DMS53 (cell line): Measurements from ENCODE around the gene SRPX2.

Experiments
- DNase-seq: peaks from one replicate; lab custom pipeline; 2025; lab: John Stamatoyannopoulos, UW

SRPX2 gene

DNA sequence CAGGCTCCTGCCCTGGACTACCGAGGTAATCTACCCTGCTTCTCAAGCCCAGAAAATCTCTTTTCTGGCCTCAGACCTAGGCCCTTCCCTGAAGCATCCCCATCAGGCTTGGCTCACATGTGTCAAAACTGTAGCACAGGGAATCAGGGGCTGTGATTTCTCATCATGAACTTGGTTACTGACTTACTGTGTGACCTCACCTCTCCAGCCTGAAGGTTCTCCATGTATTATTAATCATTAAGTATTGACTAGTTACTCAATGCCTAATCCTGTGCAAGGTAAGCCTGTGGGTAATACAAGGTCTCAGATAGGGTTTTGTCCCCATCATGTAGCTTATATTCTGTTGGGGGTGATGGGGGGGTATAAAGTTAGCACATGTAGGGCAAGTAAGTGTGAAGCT lies 6.8 kb downstream of the SRPX2 start:
- no peak for DNase-seq

DNA sequence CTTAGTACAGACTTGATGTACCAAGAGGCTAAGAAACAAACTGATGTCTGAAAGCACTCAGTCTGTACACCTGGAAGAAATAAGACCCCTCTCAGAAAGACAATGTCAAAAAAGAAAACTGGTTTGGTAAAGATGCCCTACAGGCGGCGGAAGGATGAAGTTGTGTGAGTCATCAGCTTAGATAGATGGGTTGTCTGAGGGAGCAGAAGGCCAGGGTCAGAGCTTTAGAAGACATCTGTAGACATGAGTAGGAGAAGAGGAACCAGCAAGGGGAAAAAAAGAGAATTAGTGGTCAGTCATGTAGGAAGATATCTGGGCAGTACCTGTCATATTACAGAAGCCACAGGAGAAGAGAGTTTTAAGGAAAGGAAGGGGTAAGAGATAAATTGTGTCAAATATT lies 8.3 kb downstream of the SRPX2 start:
- DNase-seq: no peak

DNA sequence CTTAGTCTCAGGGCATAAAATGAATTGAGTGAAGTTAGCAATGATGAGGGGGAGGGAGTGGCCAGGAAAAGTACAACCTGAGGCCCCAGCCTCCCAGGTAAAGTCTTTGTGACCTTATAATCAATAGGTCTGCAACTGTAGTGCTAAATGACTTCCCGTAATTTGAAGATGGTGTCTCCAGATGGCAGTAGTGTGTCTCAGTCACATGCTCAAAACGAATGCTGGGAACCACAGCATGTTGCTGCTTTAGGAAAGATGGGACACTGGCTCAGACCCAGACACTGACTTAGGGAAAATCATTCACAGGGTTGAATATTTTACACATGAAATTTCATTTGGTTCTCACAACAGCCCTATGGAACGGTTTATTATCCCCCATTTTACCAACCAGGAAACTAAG lies 10.3 kb downstream of the SRPX2 start:
- peak; percentile 65 for DNase-seq

DNA sequence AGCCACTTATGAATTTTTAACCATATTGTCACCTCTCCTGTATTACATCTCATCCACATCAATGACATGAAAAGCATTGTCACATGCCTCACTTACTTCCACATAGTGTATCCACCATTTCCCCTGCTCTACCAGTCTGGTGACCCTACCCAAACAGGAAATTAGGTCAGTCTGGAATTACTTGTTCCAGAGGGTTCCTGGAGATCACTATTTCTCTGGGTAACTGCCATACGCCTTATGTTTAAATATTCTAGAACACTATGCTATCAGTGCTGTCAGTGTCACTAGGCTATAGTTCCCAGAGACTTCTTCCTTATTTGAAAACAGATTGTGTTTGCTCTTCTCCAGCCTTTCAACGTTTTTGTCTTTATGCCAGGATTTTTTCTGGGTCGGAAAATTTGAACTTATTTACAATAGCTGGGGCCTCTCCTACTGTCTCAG lies 15.0 kb downstream of the SRPX2 start:
- DNase-seq: peak; percentile 47

DNA sequence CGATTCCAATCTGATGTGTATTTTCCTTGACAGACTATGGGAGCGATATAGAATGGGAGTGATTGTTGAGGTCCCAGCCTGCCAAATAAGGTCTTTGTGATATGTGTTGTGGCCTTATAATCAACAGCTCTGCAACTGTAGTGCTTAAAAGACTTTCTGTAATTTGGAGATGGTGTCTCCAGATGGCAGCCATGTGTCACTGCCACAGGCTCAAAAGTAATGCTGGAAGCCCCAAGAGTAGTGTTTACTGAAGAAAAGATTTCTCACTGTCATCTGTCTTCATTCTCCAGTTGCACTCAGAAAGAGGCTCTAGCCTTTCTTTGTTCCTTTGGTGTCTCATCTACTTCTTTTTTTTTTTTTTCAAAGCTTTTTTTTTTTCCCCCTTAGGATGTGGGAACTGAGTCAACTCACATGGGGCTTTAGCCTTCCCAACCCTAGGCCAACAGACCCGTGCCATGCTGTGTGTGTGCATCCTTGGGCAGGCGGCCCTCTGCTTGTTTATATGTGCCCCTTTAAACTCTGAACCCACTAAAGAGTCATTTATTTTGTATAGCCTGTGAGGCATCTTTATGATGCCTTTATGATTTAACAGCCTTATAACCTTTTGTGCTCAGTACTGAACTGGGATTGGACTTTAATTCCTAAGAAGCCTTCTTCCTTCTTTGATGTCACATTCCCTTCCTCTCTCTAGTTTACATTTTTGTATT lies 15.6 kb downstream of the SRPX2 start:
- peak; percentile 32 for DNase-seq

DNA sequence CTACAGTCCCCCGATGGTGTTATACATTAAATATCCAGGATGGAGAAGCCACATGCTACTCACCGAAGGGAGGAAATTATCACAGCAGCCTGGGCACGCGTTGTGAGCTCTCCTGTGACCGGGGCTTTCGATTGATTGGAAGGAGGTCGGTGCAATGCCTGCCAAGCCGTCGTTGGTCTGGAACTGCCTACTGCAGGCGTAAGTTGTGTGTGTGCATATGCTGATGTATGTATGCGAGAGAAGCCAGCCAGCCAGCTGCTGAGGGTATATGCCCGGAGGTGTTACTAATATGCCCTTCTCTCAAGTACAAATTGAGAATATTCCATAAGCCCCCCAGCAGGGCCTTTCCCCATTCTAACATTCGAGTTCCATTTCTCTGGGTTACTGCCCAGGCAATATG lies 18.2 kb downstream of the SRPX2 start:
- no peak for DNase-seq

DNA sequence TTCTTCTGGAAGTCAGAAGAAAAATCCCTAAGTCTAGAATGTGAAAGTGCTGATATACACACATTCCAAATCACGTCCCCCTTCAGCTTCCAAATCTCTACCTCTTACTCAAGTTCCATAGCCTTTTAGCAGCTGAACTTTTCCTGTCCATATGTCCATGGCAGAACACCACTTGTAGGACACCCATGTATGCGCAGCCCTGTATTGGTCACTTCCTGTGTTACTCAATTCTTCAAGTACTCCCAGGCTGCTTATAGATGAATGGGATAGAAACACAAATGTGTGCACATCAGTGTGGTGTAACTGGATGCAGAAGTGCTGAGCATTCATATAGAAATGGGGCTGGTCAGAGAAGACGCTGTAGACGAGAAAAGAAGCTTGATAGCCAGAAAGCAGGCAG lies 18.8 kb downstream of the SRPX2 start:
- DNase-seq: peak; percentile 59

DNA sequence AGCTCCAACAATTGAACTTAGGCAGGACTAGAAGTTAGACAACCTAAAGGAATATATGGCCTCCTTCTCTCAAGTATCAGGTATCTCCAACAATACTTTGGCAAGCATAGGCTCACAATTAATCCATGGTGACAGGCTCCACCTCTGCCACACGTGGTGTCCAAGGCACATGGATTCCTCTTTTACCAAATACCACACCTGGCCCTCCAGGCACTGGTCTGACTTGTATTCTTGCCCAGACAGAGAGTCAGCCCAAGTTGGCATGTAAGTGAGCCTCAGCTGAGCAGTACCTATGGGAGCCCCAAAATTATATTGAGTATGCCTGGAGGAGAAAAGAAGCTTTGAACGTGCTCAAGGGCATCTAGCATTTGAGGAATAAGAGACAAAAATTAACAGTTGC lies 19.6 kb downstream of the SRPX2 start:
- DNase-seq: peak; percentile 50

DNA sequence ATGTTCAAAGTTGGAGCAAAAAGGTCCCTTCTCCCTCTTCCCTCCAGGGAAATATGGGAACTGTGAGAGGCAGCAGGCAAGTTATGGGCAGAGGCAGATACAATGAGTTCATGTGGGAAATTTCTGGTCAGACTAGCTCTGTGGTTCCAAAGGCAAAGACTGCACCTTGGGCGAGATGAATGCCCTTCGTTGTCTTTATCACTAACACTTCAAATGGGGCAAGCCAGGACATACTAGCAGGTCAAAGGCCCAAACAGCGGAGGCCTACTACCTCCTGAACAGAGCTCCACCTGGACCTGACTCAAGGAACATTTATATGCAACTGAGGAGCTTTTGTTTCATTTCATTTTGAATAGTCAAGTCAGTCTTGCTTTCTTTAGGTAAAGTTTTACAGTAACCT lies 29.0 kb downstream of the SRPX2 start:
- DNase-seq: no peak

DNA sequence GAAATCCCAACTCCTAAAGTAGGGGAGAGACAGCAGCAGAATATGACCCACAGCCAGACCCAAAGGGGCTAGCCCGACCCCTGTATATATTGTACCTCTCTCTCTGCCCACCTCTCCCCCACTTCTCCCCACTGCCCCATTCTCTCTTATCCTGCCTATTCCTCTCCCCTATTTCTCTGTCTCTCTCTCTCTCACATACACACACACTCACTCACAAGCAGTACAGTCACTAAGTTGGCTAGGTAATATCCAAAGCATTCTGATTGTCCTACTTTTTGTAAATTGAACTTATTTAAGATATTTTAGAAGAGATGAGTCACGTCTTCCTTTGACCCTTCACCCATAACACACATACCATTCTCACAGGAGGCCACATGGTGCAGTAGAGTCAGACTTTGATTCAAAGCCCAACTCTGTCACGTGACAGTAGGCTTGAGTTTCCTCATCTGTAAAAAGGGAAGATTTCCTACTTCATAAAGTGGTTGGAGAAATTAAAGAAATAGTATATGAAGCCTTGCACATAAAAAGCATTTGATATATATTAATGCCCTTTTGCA lies 29.5 kb downstream of the SRPX2 start:
- DNase-seq: no peak

DNA sequence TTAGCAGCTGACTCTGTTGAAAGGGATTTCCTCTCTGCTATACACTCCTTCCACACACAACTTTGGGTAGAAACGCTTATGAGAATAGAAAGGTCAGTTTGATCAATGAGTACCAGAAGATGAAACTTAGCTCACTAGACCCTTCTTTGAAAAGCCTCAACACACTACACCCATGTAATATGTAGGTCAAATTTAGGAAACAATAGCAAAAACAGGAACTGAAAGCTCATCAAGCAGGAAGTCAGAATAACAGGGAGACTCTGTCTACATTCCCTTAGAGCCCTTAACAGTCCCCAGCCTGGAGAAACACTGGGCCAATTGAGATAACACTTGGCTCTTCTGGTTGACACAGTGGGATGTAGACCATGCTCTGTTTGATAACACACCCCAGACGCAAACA lies 30.7 kb downstream of the SRPX2 start:
- no peak for DNase-seq

DNA sequence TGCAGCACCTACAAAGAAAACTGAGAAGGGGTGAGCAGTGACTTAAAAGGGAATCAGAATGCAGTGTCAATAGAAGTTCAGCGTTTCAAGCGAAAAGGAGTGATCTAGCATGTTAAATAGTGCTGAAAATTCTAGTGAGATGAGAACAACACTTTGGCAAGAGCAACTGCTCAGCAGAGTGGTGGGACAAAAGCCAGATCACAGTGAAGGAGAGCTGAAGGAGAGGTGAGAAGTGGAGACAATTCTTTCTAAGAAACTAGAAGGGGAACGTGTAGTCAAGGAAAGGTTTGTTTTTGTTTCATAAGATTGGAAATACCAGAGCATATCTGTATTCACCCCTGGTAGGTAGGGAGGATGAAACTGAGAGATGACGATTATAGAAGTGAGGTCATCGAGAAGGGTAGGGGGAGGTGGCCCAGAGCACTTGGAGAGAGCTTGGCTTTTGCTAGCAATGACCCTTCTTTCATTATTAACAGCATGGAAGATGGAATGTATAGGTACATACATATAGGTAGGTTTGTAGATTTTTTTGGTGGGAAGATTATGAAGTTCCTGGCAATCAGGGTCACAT lies 33.7 kb downstream of the SRPX2 start:
- no peak for DNase-seq

DNA sequence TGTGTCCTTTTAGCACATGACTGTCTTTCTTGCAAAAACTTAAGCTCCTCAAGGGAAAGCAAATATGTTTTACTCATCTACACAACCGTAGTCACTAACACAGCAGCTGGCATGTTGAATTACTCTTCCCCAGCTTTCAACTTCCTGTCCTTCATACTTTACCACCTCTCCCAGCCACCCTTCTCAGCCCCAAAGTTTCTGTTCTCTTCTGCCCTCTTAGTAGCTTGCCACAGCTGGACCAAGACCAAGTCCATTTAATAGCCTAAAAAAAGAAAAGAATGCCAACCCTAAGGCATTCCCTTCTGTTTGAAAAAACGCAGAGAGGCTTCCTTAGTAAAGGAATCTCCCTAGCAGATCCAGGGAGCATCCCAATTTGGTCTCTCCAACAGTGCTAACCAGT lies 36.8 kb downstream of the SRPX2 start:
- no peak for DNase-seq

DNA sequence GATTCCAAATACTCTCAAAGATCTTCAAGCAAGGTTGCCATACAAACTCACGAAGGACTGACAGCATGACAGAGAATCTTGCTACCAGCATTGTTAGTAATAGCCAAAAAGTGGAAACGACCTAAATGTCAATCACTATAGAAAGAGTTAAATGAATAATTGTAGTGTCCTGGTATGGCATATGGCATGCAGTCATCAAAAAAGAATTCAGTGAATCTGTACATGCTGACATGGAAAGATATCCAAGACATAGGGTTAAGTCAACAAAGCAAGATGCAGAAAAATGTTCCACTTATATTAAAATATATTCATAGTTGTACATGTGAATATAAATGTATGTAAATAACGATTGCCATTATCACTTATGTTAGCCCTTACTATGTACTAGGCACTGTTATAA lies 37.6 kb downstream of the SRPX2 start:
- no peak for DNase-seq

DNA sequence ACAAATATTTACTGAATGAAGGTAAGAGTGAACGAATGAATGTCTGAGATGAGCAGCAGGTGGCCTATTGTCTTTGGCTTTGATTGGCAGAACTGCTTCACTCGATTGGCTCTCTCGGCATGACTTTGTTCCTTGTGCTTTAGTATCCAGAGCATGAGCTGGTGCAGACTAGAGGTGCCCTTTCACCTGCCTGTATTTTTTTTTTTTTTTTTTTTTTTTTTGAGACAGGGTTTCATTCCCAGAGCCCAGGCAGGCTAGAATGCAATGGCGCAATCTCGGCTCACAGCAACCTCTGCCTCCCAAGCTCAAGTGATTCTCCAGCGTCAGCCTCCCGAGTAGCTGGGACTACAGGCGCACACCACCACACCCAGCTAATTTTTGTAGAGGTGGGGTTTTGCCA lies 38.9 kb downstream of the SRPX2 start:
- DNase-seq: no peak

DNA sequence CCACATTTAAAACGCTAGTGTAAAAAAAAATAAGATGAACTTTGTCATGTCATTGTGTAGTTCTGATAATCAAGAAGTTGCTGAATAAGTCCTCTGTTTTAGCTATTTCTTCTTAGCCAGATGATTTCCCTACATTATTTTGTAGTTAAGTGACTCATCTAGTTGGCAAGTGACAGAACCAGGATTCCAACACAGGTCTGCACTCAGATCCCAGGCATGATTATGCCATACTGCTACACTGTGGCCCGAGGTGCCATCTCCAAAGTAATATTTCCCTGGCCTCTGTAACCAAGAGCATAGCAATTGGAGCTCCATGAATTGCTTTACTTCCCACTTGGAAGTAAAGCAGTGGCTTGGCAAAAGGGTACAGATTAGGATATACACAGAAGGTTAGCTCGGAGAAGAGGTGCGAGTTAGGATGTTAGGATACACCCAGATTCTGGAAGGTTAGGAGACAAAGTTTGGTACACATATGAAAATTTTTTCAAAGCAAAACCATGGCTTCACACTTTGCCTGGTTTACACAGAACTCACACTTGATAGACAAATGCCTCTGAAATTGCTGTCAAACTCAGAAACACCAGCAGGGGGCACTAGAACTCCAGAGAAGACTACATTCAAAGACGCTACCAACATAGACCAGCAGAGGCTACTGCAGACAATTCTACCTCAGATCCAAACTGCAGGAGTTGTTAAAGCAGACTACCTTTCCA lies 41.4 kb downstream of the SRPX2 start:
- DNase-seq: peak; percentile 83

DNA sequence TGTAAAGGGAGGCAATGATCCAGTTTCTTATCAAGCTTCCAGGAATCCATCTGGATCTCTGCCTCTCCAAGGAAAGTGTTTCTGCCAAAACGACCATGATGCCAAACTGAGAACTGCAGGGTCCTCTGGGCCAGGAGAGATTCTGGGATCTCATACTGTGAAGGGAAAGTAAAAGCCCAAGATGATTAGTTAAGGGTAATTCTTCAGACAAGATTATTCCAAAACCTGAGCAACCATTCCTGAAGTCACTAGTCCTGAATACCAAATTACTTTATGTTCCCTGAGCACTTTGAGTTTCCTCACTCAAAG lies 42.0 kb downstream of the SRPX2 start:
- no peak for DNase-seq

DNA sequence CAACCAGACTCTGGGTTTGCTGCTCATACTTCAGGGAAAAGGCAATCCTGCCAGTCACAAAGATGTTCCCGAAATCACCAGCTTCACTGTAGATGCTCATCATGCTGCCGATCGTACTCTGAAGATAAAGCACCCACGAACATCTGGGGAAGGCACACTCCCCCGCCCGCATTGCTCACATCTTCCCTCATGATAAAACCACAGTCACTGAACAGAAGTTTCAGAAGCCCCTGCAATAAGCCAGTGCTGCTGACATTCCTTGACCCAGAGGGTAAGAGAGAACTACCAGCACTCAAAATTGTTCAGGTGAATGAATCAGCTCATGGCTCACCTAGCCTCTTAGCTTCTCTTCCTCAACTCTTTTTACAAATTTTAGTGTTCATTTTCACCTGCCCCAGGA lies 43.1 kb downstream of the SRPX2 start:
- no peak for DNase-seq

DNA sequence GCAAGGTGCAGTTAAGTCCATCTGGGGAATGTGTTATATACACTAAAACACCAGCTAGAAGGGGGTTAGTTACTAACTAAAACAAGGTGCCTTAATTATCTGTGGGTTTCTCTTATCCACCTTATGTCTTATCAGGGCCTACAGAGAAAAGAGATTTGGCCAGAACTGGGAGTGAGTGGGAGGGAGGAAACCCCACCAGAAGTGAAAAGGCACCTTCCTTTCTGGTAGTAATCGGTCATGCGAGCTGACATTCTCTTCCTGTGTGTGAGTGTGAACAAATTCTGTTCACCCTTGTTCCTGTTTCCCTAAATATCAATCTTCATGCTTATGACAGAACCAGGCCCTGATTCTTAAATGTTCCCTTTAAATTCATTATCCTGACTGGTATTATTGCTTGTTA lies 43.5 kb downstream of the SRPX2 start:
- no peak for DNase-seq

DNA sequence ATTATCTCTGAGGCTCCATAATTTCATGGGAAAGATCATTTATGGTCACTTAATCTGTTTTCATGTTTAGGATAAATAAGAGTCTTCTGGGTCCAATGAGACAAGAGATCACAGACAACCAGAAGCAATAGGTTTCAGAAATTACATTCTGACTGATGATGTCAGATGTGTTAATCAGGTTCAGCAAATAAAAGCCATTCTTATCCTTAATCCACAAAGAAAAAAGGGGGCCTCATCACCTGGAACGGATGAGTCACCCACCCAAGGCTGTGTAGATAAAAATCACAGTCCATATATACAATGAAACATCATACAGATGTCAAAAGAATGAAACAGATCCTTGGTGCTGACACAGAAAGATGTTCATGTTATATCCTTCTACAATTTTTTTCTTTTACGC lies 51.3 kb downstream of the SRPX2 start:
- peak; percentile 84 for DNase-seq

DNA sequence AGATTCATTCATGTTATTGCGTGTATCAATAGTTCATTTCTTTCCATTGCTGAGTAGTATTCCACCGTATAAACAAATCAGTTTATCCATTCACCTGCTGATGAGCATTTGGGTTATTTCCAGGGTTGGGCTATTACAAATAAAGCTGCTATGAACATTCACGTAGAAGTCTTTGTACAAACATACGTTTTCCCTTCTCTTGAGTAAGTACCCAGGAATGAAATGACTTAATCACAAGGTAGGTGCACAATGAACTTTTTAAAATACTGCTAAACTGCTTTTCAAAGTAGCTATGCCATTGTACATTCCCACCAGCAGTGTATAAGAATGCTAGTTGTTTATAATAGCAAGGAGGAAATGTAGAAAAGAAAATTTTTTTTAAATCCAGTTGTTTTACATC lies 52.0 kb downstream of the SRPX2 start:
- peak; percentile 23 for DNase-seq

DNA sequence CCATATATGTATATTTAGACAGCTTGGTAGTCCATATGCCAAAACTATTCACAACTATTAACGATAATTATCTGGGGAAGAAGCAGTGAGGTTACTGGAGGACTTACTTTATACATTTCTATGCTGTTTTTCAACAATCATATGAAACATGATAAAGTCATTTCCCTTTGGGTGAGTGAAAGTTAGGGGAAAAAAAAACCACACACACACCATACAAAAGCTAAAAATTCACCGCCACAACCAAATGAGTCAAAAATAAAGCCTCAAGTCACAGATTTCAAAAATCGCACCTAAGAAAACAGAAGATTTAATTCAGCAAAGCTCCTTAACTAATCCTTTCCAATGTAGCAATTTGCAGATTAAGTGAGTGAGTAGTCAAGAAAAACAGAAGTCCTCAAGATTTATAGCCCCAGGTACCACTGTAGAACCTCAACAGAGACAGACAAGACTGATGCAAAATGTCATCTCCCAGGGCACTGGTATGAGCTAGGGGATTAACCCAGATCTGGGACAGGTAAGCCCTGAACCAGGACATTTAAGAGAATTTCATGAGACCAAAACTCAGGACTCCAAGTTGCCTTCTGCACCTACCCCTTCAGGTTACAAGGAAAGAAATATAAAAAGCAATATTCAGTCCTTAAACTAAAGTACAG lies 52.8 kb downstream of the SRPX2 start:
- no peak for DNase-seq

DNA sequence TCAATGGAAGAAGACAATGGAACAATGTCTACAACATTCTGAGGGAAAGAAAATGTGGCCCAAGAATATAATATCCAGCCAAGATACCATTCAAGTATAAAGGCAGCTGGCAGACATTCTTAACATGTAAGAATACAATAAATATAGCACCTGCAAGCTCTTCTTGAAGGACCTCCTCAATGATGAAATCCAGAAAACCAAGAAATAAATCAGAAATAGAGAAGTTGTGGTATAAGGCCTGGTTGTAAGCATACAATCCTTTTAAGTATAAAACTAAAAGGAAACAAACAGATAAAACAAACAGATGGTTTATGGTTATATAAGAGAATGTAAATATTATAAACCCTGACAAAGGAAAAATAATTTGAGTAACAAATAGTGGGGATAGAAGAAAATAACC lies 54.6 kb downstream of the SRPX2 start:
- DNase-seq: no peak
